TTC549 (cell line): Measurements from ENCODE around the gene SLC7A6OS.

Experiments
- FAIRE-seq: peaks from 2 replicates; lab custom pipeline; 2012; peaks lifted over from hg19 to GRCh38; lab: Jason Lieb, UNC

The SLC7A6OS gene

GRCh38 chr16:68310774-68311511, at the start of gene SLC7A6OS, which contains the start of gene PRMT7:
Gene SLC7A6OS, minus strand, starts transcription at chr16:68310946. Its CDS starts 20 bp downstream, at chr16:68310926.
Gene PRMT7, plus strand, starts transcription at chr16:68311019. Its CDS starts 4,961 bp downstream, at chr16:68315980.
- no peak for FAIRE-seq

GRCh38 chr16:68359398-68360191, 48.8 kb upstream of the SLC7A6OS start:
- no peak for FAIRE-seq

- no peak for FAIRE-seq
Observed at GRCh38 chr16:68358951-68359350, 48.2 kb upstream of the SLC7A6OS start.

GRCh38 chr16:68357923-68358322, 47.2 kb upstream of the SLC7A6OS start:
- no peak for FAIRE-seq

- no peak for FAIRE-seq
Observed at GRCh38 chr16:68357521-68357922, 46.8 kb upstream of the SLC7A6OS start.

GRCh38 chr16:68356919-68357286, 46.2 kb upstream of the SLC7A6OS start:
- no peak for FAIRE-seq

GRCh38 chr16:68356249-68356918, 45.6 kb upstream of the SLC7A6OS start:
- no peak for FAIRE-seq

GRCh38 chr16:68355447-68356248, 44.9 kb upstream of the SLC7A6OS start:
- no peak for FAIRE-seq

- FAIRE-seq: no peak
Observed at GRCh38 chr16:68354816-68355215, 44.1 kb upstream of the SLC7A6OS start.

- no peak for FAIRE-seq
Observed at GRCh38 chr16:68353366-68353765, 42.6 kb upstream of the SLC7A6OS start.

- FAIRE-seq: no peak
Observed at GRCh38 chr16:68351991-68352431, 41.3 kb upstream of the SLC7A6OS start.

- FAIRE-seq: no peak
Observed at GRCh38 chr16:68351463-68351862, 40.7 kb upstream of the SLC7A6OS start.

- FAIRE-seq: no peak
Observed at GRCh38 chr16:68350813-68351350, 40.1 kb upstream of the SLC7A6OS start.

- no peak for FAIRE-seq
Observed at GRCh38 chr16:68349838-68350410, 39.2 kb upstream of the SLC7A6OS start.

- FAIRE-seq: no peak
Observed at GRCh38 chr16:68348639-68349445, 38.1 kb upstream of the SLC7A6OS start.

- FAIRE-seq: no peak
Observed at GRCh38 chr16:68347605-68348004, 36.9 kb upstream of the SLC7A6OS start.

GRCh38 chr16:68346892-68347480, 36.2 kb upstream of the SLC7A6OS start:
- no peak for FAIRE-seq

GRCh38 chr16:68345958-68346635, 35.4 kb upstream of the SLC7A6OS start:
- FAIRE-seq: no peak

- FAIRE-seq: no peak
Observed at GRCh38 chr16:68345351-68345810, 34.6 kb upstream of the SLC7A6OS start.
